K562 (cell line): ENCODE results near the gene NOL8.
A peak's percentile ranks its signal among the peaks of the same experiment; 100 is the strongest.

Experiments used
- CBX8 ChIP-seq: fragments of 200-600 bp; sonication (generic); IDR thresholded peaks from 2 replicates; pipeline ENCODE4 v1.6.1; 2012; ENCODE audit warnings: borderline replicate concordance, mixed run types, low read depth, mild to moderate bottlenecking, moderate library complexity, mixed read lengths, low read length, control low read depth, inconsistent platforms; ENCODE audit not compliant: poor library complexity, severe bottlenecking; ENCODE audit errors: extremely low read depth
- EP300 ChIP-seq: IDR thresholded peaks from 2 replicates; pipeline ENCODE4 v1.6.1; 2012; ENCODE audit warnings: low read length, improper control_type of control experiment
- ERF ChIP-seq: fragments of 450-650 bp; formaldehyde crosslinking; IDR thresholded peaks from 2 replicates; pipeline ENCODE4 v1.4.0; 2020; ENCODE audit warnings: mild to moderate bottlenecking, mixed read lengths
- FOSL1 ChIP-seq: fragments of 200-800 bp; sonication (Bioruptor generic); conservative IDR thresholded peaks from 2 replicates; pipeline ENCODE4 v1.6.1; 2016; ENCODE audit warnings: missing genetic modification characterization, missing compliant biosample characterization
- NCOA2 ChIP-seq, 2 experiments: fragments of 450-650 bp; IDR thresholded peaks; 2 replicates each; pipeline ENCODE4 v1.6.1; 2018; ENCODE audit warnings: mild to moderate bottlenecking in 2 of 2, moderate library complexity in 1 of 2; ENCODE audit not compliant: partially characterized antibody in 2 of 2
- PHF21A ChIP-seq: fragments of 450-650 bp; IDR thresholded peaks from 2 replicates; pipeline ENCODE4 v1.6.1; 2017; ENCODE audit warnings: low read depth, borderline replicate concordance
- POLR2A ChIP-seq: fragments of 450-650 bp; conservative IDR thresholded peaks from 2 replicates; pipeline ENCODE4 v1.6.1; 2016
- PREB ChIP-seq: sonication (generic); formaldehyde crosslinking; IDR thresholded peaks from 2 replicates; pipeline ENCODE4 v1.8.1; 2023; ENCODE audit warnings: mild to moderate bottlenecking, missing genetic modification reagents
- SIN3A ChIP-seq, 2 experiments: fragments of 150-350 bp in 1 of 2; IDR thresholded peaks; 2 replicates each; pipeline ENCODE4 v1.6.1; 2011 to 2016; ENCODE audit warnings: borderline replicate concordance in 2 of 2, low read depth in 2 of 2, low read length in 2 of 2, mild to moderate bottlenecking in 2 of 2, moderate library complexity in 2 of 2; ENCODE audit not compliant: control insufficient read depth in 1 of 2
- SMARCC2 ChIP-seq: fragments of 450-650 bp; IDR thresholded peaks from 2 replicates; pipeline ENCODE4 v1.6.1; 2017; ENCODE audit warnings: antibody characterized with exemption, moderate library complexity, mild to moderate bottlenecking, low read depth
- ZMIZ1 ChIP-seq, 2 experiments: fragments of 150-350 bp in 1 of 2; IDR thresholded peaks; 2 replicates each; pipeline ENCODE4 v1.6.1; 2012 to 2016; ENCODE audit warnings: low read depth in 2 of 2, low read length in 2 of 2, mild to moderate bottlenecking in 1 of 2, moderate library complexity in 1 of 2
- ZNF184 ChIP-seq: sonication (generic); formaldehyde crosslinking; IDR thresholded peaks from 2 replicates; pipeline ENCODE4 v1.5.0; 2020; ENCODE audit warnings: missing genetic modification reagents
- ZNF592 ChIP-seq: fragments of 450-650 bp; IDR thresholded peaks from 2 replicates; pipeline ENCODE4 v1.6.1; 2017; ENCODE audit warnings: antibody characterized with exemption, mild to moderate bottlenecking

GRCh38 chr9:92295827-92296258 is 29.3 kb downstream of the NOL8 start:
- no peak for TF ChIP-seq NCOA2 (IDR thresholded peaks at IDR 0.05; ENCODE audit: partially characterized antibody in 2 of 2)
- TF ChIP-seq PHF21A: no peak
- no peak for TF ChIP-seq CBX8
- no peak for TF ChIP-seq SMARCC2
- TF ChIP-seq ZMIZ1 (IDR thresholded peaks at IDR 0.05; ENCODE audit: low read depth in 2 of 2, low read length in 2 of 2): no peak
- TF ChIP-seq ZNF184: no peak
- no peak for TF ChIP-seq ERF (CRISPR knock-in tag)
- no peak; a peak in 1 of 4 replicates for TF ChIP-seq SIN3A (IDR thresholded peaks at IDR 0.05; ENCODE audit: borderline replicate concordance in 2 of 2, control insufficient read depth in 1 of 2, low read depth in 2 of 2, low read length in 2 of 2)
- TF ChIP-seq FOSL1 (tag): no peak
- TF ChIP-seq ZNF592: no peak
- no peak for TF ChIP-seq EP300
- peak; percentile 10; the same call in 1 of the 2 replicates for TF ChIP-seq POLR2A
- TF ChIP-seq PREB: no peak
